Suppressor macrophage treated with lipopolysaccharide for 4 hours (primary cell): Measurements from ENCODE around the gene VPS39.

Experiments
- DNase-seq: peaks from one replicate; pipeline ENCODE4 v3.0.0-alpha.2; 2020

Gene VPS39

DNA sequence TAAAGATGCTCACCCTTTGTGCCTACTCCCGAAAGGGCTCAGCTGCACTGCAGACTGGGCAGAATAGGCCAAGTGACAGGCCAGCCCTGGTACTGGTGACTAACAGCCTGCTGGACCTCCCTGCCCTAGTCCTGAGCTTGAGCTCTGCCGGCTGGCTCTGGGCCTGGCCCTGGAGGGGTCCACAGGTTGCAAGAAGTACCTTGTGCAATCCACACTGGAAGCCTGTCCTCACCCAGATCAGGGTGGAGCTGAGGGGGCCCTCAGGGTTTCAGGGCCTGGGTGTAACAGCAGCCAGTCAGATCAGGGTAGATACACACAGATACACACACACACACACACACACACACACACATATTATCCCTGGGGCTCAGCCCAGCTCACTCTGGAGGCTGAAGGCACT, 86.4 kb downstream of the VPS39 start:
- DNase-seq: no peak

DNA sequence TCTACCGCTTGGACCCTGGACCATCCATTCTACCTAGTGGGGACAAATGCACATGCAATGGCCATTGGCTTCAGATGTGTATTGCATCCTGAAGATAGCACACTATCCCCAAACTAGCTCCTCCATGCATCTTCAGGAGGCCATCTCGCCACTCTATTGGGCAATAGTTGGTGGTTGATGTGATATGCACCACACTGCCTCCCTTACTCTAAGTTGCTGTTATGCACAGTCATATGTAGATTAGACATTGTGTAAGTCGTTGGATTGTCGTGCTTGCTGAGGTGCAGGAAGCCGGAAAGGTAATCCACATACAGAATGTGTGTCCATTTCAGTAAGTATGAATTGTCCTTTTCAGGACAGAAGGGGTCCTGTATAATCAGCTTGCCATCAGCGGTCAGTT, 87.1 kb downstream of the VPS39 start:
- peak; percentile 25 for DNase-seq

DNA sequence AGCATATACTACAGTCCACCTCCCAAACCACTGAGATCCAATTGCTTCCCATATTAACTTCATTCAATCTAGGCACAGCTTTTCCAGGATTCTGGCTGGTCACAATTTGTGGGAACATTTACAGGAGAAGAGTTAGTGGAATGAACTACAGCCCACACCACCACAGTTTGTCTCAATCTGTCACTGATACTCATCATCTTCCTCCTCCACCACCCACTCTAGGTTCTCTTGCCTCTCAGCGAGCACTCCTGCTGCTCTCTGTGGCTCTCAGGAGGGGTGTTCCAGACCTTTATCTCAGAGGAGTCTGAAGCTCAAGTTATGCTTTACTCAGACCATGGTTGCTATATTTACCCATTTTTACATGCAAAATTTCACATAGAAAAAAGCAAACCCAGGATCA, 87.8 kb downstream of the VPS39 start:
- DNase-seq: no peak

DNA sequence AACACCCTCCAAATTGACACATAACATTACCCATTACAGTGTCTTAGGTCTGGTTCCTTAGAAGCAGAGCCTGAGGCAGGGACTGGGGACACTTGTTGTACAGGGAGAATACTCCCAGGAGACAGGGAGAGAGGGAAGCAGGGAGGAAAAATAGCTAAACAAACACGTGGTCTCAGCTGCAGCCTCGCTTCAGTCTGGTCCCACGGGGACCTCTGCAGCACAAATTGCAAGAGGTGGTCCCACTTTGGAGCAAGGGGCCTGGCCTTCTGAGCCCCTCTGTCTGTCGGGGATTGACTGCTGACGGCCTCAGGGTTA, 88.7 kb downstream of the VPS39 start:
- no peak for DNase-seq

DNA sequence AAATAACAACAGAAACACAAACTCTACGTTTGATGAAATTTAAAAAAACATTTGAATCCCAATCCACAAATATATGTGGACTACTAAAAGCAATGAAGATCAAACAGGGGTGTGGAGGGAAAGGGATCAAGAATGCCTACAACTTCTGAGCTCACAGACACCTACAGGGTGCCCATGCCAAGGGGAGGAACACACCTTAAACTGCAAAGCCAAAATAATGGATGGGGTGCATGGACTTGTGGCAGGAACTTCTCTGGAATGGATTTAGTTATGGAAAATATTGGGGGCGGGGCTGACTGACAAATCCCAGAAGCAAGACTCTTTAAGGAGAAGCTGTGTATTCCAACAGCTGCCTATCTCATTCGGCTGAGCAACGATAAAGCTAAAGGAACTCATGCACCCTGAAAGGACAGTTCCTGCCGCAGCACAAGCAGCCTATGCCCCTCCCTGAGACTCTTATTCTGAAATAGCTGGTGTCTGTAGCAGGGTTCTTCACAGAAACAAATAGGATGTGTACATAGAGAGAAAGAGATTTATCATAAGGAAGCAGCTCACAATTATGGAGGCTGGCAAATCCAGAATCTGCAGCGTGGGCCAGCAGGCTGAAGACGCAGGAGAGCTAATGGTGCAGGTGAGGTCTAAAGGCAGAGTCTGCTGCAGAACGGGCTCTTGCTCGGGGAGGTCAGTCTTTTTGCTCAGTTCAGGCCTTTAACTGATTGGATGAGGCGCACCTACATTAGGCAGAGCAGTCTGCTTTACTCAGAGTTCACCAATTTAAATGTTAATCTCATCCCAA, 89.3 kb downstream of the VPS39 start:
- DNase-seq: no peak

DNA sequence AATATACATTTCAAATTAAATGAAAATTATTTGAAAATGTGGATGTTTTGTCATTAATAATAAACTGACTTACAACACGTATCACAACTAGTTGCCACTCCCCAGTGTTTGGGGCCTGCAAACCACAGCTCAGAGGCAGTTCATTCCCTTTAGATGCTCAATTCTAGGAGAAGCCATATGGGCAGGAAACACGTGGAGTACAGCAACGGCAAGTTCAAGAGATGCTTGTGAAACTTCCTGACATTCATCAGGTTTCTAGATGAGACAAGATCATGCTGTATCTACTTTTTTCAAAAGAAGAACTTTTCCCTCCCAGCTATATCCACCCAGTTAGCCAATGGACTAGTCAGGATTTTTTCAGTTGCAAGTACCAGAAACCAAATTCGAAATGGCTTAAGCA, 96.2 kb downstream of the VPS39 start:
- DNase-seq: peak; percentile 66

DNA sequence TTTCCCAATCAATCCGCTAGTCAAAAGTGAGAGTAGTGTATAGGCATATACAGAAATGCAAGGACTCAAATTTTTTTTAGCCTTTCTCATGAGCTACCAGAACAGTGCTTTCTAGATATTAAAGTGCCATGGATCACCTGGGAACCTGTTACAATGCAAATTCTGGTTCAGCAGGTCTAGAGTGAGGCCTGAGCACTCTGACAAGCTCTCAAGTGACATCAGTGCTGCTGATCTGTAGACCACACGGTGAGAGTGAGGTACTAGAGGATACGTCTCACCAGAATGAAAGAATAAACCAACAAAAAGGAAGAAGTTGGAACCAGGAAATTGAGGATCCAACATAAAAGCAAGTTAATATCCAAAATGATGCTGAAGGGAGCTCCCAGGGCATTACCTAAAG, 97.7 kb downstream of the VPS39 start:
- DNase-seq: no peak

DNA sequence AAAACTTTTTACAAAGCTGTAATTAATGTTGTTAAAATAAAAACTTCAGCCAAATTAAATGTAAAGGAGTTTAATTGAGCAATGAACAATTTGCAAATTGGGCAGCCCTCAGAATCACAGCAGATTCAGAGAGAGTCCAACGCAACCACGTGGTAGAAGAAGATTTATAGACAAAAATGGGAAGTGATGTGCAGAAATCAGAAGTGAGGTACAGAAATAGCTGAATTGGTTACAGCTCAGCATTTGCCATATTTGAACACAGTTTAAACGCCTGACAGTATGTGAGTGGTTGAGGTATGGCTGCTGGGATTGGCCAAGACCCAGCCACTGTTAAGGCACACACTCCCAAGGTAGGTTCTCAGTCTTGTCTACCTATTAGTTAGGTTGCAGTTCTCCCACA, 99.3 kb downstream of the VPS39 start:
- peak; percentile 44 for DNase-seq
